HG02642 (cell line): ENCODE measurements around the gene NCSTN.
"Not testable (repeated sequence)": the region's sequence is repeated elsewhere in the genome, so short reads cannot be mapped to it uniquely, and the experiment has no call there.

Source experiments
- ATAC-seq: cut with Tn5 transposase; IDR thresholded peaks from one replicate; pipeline ENCODE4 v1.9.1; 2021; ENCODE audit warnings: mild to moderate bottlenecking; ENCODE audit not compliant: unreplicated experiment, poor library complexity

The NCSTN gene

GRCh38 chr1:160369087-160369486 is 25.9 kb downstream of the NCSTN start:
- no peak for ATAC-seq

DNA sequence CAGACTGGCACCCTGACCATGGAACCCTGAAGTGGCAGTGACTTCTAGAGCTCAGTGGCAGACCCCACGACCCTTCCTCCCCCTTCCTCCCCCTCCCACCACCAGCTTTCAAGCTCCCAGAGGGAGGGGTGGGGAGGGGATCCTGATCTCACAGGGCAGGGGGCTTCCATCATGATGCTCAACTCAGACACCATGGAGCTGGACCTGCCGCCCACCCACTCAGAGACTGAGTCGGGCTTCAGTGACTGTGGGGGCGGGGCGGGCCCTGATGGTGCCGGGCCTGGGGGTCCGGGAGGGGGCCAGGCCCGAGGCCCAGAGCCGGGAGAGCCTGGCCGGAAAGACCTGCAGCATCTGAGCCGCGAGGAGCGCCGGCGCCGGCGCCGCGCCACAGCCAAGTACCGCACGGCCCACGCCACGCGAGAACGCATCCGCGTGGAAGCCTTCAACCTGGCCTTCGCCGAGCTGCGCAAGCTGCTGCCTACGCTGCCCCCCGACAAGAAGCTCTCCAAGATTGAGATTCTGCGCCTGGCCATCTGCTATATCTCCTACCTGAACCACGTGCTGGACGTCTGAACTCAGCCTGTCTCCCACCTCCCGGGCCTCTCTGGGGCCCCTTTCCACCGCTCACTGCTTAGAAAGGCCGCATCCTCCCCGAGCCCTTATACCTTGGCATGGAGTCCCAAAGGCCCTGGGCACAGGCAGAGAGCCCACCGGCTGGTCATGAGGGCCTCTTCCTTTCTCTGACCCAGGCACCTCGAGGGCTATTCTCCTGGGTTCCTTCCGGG is 27.6 kb downstream of the NCSTN start:
- no peak for ATAC-seq

DNA sequence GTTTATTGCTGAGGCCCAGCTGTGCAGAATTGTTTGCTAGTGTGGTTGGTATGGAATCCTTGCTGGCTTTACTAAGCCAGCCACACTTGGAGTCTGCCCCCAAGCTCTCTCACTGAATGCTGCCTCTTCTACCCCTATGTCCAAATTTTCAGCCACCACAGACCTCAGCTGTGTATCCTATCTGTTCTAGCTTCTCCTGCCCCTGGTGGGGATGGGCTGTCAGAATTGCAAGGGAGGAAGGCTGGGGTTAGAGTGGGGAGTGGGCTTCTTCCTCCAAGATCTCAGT is 28.1 kb downstream of the NCSTN start:
- no peak for ATAC-seq

DNA sequence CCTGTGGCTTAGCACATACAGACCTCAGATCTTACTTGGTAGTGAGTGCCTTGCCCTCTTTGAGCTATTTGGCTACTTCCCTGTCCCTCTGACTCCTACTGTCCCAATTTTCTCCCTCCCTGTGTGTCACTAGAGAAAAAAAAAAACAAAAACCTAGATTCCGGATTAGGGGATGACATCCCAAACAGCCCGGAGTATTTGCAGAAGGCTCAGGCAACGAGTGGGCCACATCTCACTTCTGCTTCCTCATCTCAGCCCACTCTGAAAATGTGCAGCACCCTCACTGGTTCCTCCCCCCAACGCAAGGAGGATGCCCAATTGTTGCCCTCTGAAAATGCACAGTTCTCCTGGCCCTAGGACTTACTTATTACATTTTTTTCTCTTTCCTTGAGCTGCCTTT is 28.6 kb downstream of the NCSTN start:
- no peak for ATAC-seq

GRCh38 chr1:160373696-160374095 is 30.5 kb downstream of the NCSTN start:
- ATAC-seq: no peak

- no peak for ATAC-seq
These were observed 31.3 kb downstream of the NCSTN start for GRCh38 chr1:160374306-160375110.

GRCh38 chr1:160375788-160376524 is 32.8 kb downstream of the NCSTN start:
- ATAC-seq: no peak

- ATAC-seq: peak; percentile 65
These were observed 33.4 kb downstream of the NCSTN start for GRCh38 chr1:160376525-160377131.

GRCh38 chr1:160377585-160378206 is 34.5 kb downstream of the NCSTN start:
- ATAC-seq: no peak

GRCh38 chr1:160384812-160385211 is 41.6 kb downstream of the NCSTN start:
- not testable (repeated sequence) for ATAC-seq

- ATAC-seq: not testable (repeated sequence)
These were observed 45.2 kb downstream of the NCSTN start for GRCh38 chr1:160388406-160388805.

GRCh38 chr1:160394673-160395072 is 51.5 kb downstream of the NCSTN start:
- ATAC-seq: no peak

DNA sequence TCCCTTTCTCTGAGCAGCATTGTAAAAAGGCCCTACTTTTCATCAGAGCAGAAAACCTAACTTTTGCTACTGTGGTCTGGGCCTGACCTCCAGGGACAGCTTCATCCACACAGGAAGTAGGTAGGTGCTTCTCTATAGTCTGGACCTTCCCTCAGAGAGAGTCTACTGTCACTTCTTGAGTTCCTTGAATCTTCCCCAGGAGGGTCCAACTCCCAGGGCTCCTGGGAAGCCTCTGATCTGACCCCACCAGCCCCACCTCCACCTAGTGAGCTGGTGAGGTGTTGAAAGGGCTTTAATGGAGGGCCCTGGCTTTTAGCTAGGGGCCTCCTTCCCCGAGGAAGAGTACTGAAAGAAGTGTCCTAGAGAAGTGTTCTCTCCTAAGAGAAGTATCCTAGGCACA is 54.5 kb downstream of the NCSTN start:
- no peak for ATAC-seq

DNA sequence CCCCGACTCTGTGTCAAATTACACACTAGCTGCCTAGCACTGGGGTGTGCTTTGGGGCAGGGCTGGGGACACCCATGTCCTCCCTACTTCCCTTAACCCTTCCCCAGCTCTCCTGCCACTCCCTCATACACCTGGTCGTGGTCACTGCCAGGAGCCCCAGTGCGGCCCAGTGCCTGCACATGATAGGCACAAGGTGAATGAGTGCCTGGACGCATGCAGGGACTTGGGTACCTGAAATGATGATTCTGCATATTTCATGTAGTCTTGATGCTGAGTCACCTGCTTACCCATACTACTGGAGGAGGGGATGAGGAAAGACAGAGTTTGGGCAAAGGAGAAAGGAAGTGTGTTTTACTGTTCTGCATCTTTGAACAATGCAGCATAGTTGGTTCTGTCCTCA is 55.6 kb downstream of the NCSTN start:
- ATAC-seq: no peak

- no peak for ATAC-seq
These were observed 56.5 kb downstream of the NCSTN start for GRCh38 chr1:160399544-160400222.

DNA sequence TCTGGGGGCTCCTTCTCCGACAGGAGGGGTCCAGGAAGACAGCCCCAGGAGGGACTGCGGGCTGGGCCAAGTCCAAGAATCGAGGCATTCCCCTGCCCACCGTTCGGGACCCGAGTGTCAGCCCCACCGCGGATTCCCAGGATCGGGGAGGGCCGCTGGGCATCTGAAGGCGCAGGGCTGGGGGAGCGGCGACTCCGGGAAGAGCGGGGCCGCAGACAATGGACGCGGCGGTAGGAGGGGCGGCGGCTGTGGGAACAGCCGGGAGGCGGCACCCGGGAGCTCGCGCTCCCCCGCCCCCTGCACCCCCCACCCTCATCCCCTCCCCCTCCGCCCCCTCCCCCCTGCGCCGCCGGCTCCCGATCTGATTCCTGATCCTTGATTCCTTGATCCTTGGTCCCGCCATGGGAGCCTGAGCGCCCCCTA is 57.1 kb downstream of the NCSTN start, which contains the start of gene VANGL2:
Gene VANGL2 (plus strand): TSS at position 342 of the 423 bp plus-strand sequence. CDS start 15,274 bp downstream, outside the sequence.
- no peak for ATAC-seq

DNA sequence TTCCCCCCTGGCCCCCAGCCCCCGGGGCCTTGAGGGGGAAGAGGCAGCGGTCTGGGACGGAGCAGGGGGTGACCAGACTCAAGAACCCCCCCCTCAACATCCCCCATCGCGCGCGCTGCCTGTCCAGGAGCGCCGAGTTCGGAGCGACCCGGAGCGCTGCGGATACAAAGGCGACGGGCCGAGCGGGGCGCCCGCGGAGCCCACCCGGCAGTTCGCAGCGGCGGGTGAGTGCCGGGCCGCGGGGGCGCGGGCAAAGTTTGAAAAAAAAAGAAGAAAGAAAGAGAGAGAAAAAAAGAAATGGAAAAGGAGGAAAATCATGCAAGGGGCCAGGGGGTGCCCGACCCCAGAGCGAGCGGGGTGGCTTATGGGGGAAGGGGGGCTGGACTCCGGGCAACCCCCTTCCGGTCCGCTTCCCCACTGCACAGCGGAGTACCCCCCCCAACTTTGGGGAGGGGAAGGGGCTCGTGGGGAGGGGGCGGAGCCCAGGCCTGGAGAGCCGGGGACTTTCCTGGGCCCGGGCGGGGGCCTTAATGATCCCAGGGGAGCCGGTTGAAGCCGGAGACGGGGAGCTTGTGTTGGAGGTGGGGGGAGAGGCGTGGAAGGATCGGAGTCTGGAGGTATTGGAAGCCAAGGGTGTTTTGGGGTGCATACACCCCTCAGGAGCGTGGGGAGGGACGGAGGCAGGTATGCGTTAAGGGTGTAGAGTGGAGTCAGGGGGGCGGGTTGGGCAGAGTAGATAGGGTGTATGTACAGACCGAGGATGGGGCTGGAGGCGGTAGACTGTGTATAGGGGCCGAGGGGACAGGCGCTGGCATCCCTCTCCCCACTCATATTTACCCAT is 57.7 kb downstream of the NCSTN start:
- ATAC-seq: no peak

- ATAC-seq: no peak
These were observed 58.3 kb downstream of the NCSTN start for GRCh38 chr1:160401487-160401805.
